T-cell (primary cell): ENCODE results near the gene GPATCH2L. TPM values are rescaled to one million over a fixed set of nuclear protein-coding genes. Genes with fewer than 3 reads are reported as not detected.
A peak's percentile ranks its signal among the peaks of the same experiment; 100 is the strongest.

Experiments
- ATAC-seq, 4 experiments: fragments of 200-7000 bp in 3 of 4; fragments of 150-1000 bp in 1 of 4; cut with Tn5 transposase; replicated peaks in 1 of 4; 1 replicate in 3 of 4; 2 replicates in 1 of 4; pipeline ENCODE4 v1.10.0; 2021; ENCODE audit warnings: moderate library complexity in 3 of 4, mild to moderate bottlenecking in 2 of 4, moderate number of reproducible peaks in 1 of 4
- CTCF ChIA-PET, 2 donors: fragments of 300-600 bp; sonication (Branson Sonifier 250); formaldehyde crosslinking; loops; one replicate each; lab custom pipeline; 2022; ENCODE audit warnings: antibody characterized with exemption in 2 of 2; lab: Charles Lee
- POLR2A ChIA-PET, 2 donors: fragments of 300-600 bp; sonication (Branson Sonifier 250); formaldehyde crosslinking; loops; one replicate each; lab custom pipeline; 2022; ENCODE audit warnings: antibody characterized with exemption in 2 of 2; lab: Charles Lee
- DNase-seq, 35 experiments: peaks; one replicate each; pipeline versions ENCODE4 v3.0.0 to v3.0.0-alpha.2; 2013 to 2023
- H3K27ac ChIP-seq: one replicate; pipeline ENCODE4 v1.5.1; 2013; ENCODE audit warnings: low read length
- H3K27me3 ChIP-seq, 2 experiments: replicated peaks in 1 of 2; 1 replicate in 1 of 2; 2 replicates in 1 of 2; pipeline versions ENCODE4 v1.6.1 to v1.7.0; 2013; ENCODE audit warnings: low read length in 1 of 2, mixed read lengths in 1 of 2; ENCODE audit not compliant: control insufficient read depth in 2 of 2, insufficient read depth in 2 of 2; ENCODE audit errors: extremely low read depth in 1 of 2
- H3K36me3 ChIP-seq, 2 donors: 1 replicate in 1 of 2; 2 replicates in 1 of 2; pipeline versions ENCODE4 v1.6.1 to v1.7.0; 2013; ENCODE audit warnings: low read length in 1 of 2; ENCODE audit not compliant: control insufficient read depth in 2 of 2, insufficient read depth in 1 of 2; ENCODE audit errors: extremely low read depth in 1 of 2
- H3K4me1 ChIP-seq, 2 experiments: 1 replicate in 1 of 2; 2 replicates in 1 of 2; pipeline versions ENCODE4 v1.6.1 to v1.7.0; 2013; ENCODE audit warnings: low read length in 2 of 2, mixed read lengths in 1 of 2; ENCODE audit not compliant: insufficient read depth in 2 of 2, control insufficient read depth in 1 of 2; ENCODE audit errors: extremely low read depth in 1 of 2
- H3K4me3 ChIP-seq, 2 donors: 1 replicate in 1 of 2; 2 replicates in 1 of 2; pipeline versions ENCODE4 v1.5.1 to v1.7.0; 2013; ENCODE audit warnings: mild to moderate bottlenecking in 2 of 2, low read length in 1 of 2, moderate library complexity in 1 of 2; ENCODE audit not compliant: control insufficient read depth in 1 of 2; ENCODE audit errors: extremely low read depth in 1 of 2
- H3K9me3 ChIP-seq: 2 replicates; pipeline ENCODE4 v1.7.0; 2013
- H3K27ac Mint-ChIP-seq, 2 donors: one replicate each; pipeline ENCODE4 v1.8.0; 2020 to 2021; ENCODE audit warnings: mild to moderate bottlenecking in 2 of 2, mixed read lengths in 2 of 2
- H3K27me3 Mint-ChIP-seq, 2 donors: one replicate each; pipeline ENCODE4 v1.8.0; 2021 to 2022; ENCODE audit warnings: mixed read lengths in 2 of 2
- H3K36me3 Mint-ChIP-seq: one replicate; pipeline ENCODE4 v1.8.0; 2021; ENCODE audit warnings: mixed read lengths
- H3K4me1 Mint-ChIP-seq, 3 donors: one replicate each; pipeline ENCODE4 v1.8.0; 2020 to 2022; ENCODE audit warnings: mixed read lengths in 3 of 3, mild to moderate bottlenecking in 1 of 3
- H3K4me3 Mint-ChIP-seq, 3 donors: one replicate each; pipeline ENCODE4 v1.8.0; 2020 to 2022; ENCODE audit warnings: mild to moderate bottlenecking in 3 of 3, mixed read lengths in 3 of 3, moderate library complexity in 3 of 3
- H3K9me3 Mint-ChIP-seq, 3 donors: one replicate each; pipeline ENCODE4 v1.8.0; 2020 to 2022; ENCODE audit warnings: mixed read lengths in 3 of 3
- WGBS: methylation state at CpG from one replicate; pipeline ENCODE4 v1.1.5; 2013; ENCODE audit warnings: missing lambda C conversion rate; ENCODE audit not compliant: insufficient coverage; 5-methylcytosine and 5-hydroxymethylcytosine counted together
- total RNA-seq, 35 experiments: library from RNA in 6 of 35; stranded (reverse) in 6 of 35; fragments of 120-200 nt in 1 of 35; gene quantifications; one replicate each; pipeline versions ENCODE4 v1.2.1 to v1.2.4 and lab custom pipeline; 2013 to 2026

GPATCH2L gene
- total RNA-seq, 5 donors from 2014 or later (not counting 1 experiment from before 2014, with no cell fraction given), result 58.5 to 74.6 (median 72.1) TPM

DNA sequence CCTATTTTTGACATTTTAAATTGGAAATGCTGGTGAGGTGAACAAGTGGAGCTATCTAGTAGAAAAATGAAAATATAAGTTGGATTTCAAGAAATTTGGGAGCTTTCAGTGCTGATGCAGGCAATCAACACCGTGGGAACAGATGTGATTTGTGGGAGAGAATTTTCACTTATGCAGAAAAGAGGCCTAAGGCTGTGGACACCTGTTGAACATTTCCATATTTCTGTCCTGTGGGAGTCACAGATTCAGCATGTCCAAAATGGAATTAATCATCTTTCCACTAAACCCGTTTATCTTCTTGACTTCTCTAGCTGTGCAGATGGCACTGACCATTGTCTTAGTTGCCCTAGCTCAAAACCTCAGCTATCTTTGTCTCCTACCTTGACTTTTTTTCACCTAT lies 2.5 kb upstream of the GPATCH2L start:
- no peak overlapping the region for H3K4me3 ChIP-seq
- peaks cover 14 to 16% of the 10 kb centered on the region in 2 experiments for H3K4me1 ChIP-seq
- Mint-ChIP-seq H3K9me3 (peaks cover 0 to 11% (median 11%) of the 10 kb centered on the region in 3 donors), H3K27me3 (peaks cover 8 to 9% of the 10 kb centered on the region in 2 donors), H3K4me3 (no peak overlapping the region), H3K27ac (no peak overlapping the region), H3K36me3 (peaks cover 4% of the 10 kb centered on the region), H3K4me1 (peaks cover 31 to 34% (median 31%) of the 10 kb centered on the region in 3 donors)
- POLR2A ChIA-PET, result interaction anchor here in 1 of 2 donors (0.6 kb wide), 1 partner anchor 983 kb away, joined by 3 read pairs; no protein-coding TSS in a partner anchor
- peaks cover 4 to 6% of the 10 kb centered on the region in 2 experiments for H3K27me3 ChIP-seq
- CTCF ChIA-PET, result no interaction called here
- WGBS, result 90% methylated on average over 2 of the region's 2 CpGs
- ATAC-seq (no peak), DNase-seq (no peak)
- H3K27ac ChIP-seq, result no peak overlapping the region
- no peaks in the 10 kb centered on the region for H3K9me3 ChIP-seq
- H3K36me3 ChIP-seq, result peaks cover 0 to 2% of the 10 kb centered on the region in 2 donors

DNA sequence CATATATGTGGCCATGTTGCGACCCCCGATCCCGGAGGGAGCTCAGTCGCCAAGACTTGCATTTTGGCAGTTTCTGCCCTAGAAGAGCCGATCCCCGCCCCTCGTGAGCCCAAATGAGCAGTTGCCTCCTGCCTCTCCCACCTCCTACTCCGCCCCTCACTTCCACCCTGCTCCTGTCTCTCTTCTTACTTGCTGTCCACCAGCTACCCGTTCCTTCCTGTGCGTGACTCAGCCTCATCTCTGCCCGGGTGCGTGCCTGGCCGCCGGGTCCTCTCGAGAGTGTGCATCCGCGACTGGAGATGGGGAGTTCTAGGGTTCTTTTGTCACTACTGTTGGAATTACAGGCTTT lies 585 bp downstream of the GPATCH2L start:
- ChIA-PET CTCF (interaction anchor here in 1 of 2 donors (1.5 kb wide), 1 partner anchor 166 kb away, joined by 5 read pairs; no protein-coding TSS in a partner anchor), POLR2A (interaction anchor here in 1 of 2 donors (1.1 kb wide), 1 partner anchor 23 kb away, joined by 3 read pairs; no protein-coding TSS in a partner anchor)
- Histone ChIP-seq H3K27me3 (peaks cover 0 to 6% of the 10 kb centered on the region in 2 experiments), H3K27ac (peak overlapping the region; percentile 97), H3K4me1 (peaks cover 22 to 29% of the 10 kb centered on the region in 2 experiments), H3K9me3 (no peaks in the 10 kb centered on the region), H3K4me3 (peak overlapping the region; percentile 94 to 98), H3K36me3 (peaks cover 4 to 30% of the 10 kb centered on the region in 2 donors)
- WGBS, result 0% methylated on average over 11 of the region's 17 CpGs
- ATAC-seq (peak; percentile 63 to 85 (median 74)), DNase-seq (peak; percentile 36 to 84 (median 63))
- Mint-ChIP-seq H3K4me3 (peak overlapping the region; percentile 95 to 96 (median 95)), H3K27me3 (no peaks in the 10 kb centered on the region), H3K9me3 (peaks cover 0 to 2% (median 0%) of the 10 kb centered on the region in 3 donors), H3K36me3 (peaks cover 24% of the 10 kb centered on the region), H3K4me1 (peaks cover 61 to 63% (median 61%) of the 10 kb centered on the region in 3 donors), H3K27ac (peak overlapping the region; percentile 89 to 96)

DNA sequence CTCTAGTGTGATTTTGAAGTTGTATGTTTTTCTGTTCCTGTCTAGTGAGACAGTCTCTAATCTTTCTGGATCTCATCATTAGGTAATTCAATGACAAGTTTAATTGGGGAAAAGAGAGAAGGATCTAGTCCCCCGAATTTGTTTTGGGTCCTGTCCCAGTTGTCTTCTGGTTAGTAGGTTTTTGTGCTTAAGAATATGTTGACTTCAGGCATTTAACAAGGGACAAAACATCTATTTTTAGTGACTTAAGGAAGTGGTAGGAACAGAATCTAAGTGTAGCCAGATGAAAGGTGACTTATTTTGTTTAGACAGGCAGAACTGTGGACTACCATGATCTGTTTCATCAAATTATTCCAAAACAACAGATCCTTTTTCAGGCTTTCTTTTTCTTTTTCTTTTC lies 2.2 kb downstream of the GPATCH2L start:
- no peak for ATAC-seq

DNA sequence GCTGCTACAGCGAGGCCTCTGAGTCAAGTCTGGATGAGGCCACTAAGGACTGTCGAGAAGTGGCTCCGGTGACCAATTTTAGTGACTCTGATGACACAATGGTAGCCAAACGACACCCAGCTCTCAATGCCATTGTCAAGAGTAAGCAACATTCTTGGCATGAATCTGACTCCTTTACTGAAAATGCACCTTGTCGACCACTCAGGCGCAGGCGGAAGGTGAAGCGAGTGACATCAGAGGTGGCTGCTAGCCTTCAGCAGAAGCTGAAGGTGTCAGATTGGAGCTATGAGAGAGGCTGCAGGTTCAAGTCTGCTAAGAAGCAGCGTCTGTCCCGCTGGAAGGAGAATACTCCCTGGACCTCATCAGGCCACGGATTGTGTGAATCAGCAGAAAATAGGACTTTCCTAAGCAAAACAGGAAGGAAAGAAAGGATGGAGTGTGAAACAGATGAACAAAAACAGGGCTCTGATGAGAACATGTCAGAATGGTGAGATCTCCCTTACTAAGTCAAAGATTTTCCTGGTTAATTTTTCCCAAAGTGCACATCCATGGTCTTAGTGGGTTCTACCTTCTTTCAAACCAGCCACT lies 2.9 kb downstream of the GPATCH2L start:
- H3K9me3 Mint-ChIP-seq, result peaks cover 0 to 2% (median 0%) of the 10 kb centered on the region in 3 donors
- H3K4me1 ChIP-seq, result peaks cover 22 to 29% of the 10 kb centered on the region in 2 experiments
- ChIA-PET CTCF (no interaction called here), POLR2A (no interaction called here)
- peak overlapping the region; percentile 46 to 95 (median 57) for H3K4me3 Mint-ChIP-seq
- no peaks in the 10 kb centered on the region for H3K27me3 Mint-ChIP-seq
- H3K36me3 Mint-ChIP-seq, result peaks cover 45% of the 10 kb centered on the region
- peaks cover 78 to 87% (median 79%) of the 10 kb centered on the region in 3 donors for H3K4me1 Mint-ChIP-seq
- H3K9me3 ChIP-seq, result no peaks in the 10 kb centered on the region
- DNase-seq (no peak), ATAC-seq (no peak)
- no peak overlapping the region for H3K4me3 ChIP-seq
- no peak overlapping the region for H3K27ac ChIP-seq
- no peak overlapping the region for H3K27ac Mint-ChIP-seq
- H3K27me3 ChIP-seq, result no peaks in the 10 kb centered on the region
- WGBS, result 90% methylated on average over 8 of the region's 11 CpGs
- H3K36me3 ChIP-seq, result peaks cover 4 to 47% of the 10 kb centered on the region in 2 donors

More for the DNA sequence above, 2.2 kb downstream of the GPATCH2L start:
- H3K27me3 ChIP-seq, result peaks cover 0 to 2% of the 10 kb centered on the region in 2 experiments
- H3K9me3 Mint-ChIP-seq, result peaks cover 0 to 2% (median 0%) of the 10 kb centered on the region in 3 donors
- ChIA-PET CTCF (no interaction called here), POLR2A (no interaction called here)
- no peak for DNase-seq
- peaks cover 37% of the 10 kb centered on the region for H3K36me3 Mint-ChIP-seq
- peaks cover 75 to 80% (median 76%) of the 10 kb centered on the region in 3 donors for H3K4me1 Mint-ChIP-seq
- H3K4me3 Mint-ChIP-seq, result peak overlapping the region; percentile 36 to 95 (median 57)
- peaks cover 22 to 29% of the 10 kb centered on the region in 2 experiments for H3K4me1 ChIP-seq
- H3K27me3 Mint-ChIP-seq, result no peaks in the 10 kb centered on the region
- peaks cover 4 to 40% of the 10 kb centered on the region in 2 donors for H3K36me3 ChIP-seq
- H3K27ac ChIP-seq, result no peak overlapping the region
- no peak overlapping the region for H3K4me3 ChIP-seq
- no CpG with 5 or more reads among the region's 1 CpG for WGBS
- H3K27ac Mint-ChIP-seq, result peak overlapping the region in 1 of 2 donors; percentile 11
- no peaks in the 10 kb centered on the region for H3K9me3 ChIP-seq

DNA sequence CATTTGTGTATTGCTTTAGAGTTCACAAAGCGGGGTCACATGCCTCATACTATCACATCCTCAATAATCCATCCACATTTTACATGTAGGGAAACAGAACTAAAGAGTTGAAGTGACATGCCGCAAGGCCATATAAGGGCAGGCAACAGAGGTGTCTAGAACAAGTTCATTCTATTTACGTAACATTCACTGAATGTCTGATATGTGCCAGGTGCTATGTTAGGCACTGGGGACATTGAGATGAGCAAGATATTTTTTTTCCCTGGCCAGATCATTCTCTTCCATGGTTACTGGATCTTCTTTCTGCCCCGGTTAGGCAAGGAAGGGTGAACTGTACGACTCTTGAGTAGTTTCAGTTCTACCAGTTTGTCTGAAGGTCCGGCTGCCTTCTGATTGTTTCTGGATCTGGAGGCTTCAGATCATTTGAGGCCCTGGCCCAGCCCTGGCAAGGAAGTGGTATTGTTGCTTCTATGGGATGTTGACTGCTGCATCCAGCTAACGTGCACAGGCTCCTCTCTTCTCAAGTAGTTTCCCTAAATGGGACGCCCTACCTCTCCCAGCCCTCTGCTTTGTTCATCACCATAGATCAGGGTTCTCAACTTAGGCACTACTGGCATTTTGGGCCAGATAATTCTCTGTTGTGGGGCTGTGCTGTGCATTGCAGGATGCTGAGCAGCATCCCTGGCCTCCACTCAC lies 12.1 kb downstream of the GPATCH2L start:
- 100% methylated on average over 2 of the region's 8 CpGs for WGBS

DNA sequence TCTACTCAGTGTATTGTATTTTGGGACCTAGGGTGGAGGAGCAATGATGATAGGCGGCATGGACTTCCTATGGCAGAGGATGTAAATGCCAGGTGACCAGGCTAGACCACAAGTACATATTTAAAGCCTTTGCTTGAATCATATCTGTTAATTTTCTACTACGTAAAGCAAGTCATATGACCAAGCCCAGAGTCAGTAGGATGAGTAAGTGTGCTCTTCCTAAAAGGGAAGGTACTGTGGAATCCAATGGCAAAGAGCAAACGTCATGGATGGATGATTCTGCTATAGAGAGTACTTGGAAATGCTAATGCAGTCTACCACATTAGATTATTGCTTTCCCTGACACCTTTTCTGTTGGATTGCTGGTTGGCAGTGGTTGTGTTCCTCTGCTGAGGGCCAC lies 16.8 kb downstream of the GPATCH2L start:
- Histone ChIP-seq H3K9me3 (no peaks in the 10 kb centered on the region), H3K36me3 (peaks cover 6 to 55% of the 10 kb centered on the region in 2 donors), H3K4me3 (no peak overlapping the region), H3K4me1 (peaks cover 0 to 2% of the 10 kb centered on the region in 2 experiments), H3K27me3 (no peaks in the 10 kb centered on the region), H3K27ac (no peak overlapping the region)
- Mint-ChIP-seq H3K27ac (no peak overlapping the region), H3K36me3 (peaks cover 70% of the 10 kb centered on the region), H3K27me3 (no peaks in the 10 kb centered on the region), H3K4me1 (peaks cover 21 to 37% (median 29%) of the 10 kb centered on the region in 3 donors), H3K9me3 (no peaks in the 10 kb centered on the region), H3K4me3 (no peak overlapping the region)
- no peak for DNase-seq
- no CpG with 5 or more reads among the region's 3 CpGs for WGBS
- ATAC-seq, result no peak
- POLR2A ChIA-PET, result no interaction called here
- CTCF ChIA-PET, result no interaction called here

More for the DNA sequence above, 12.1 kb downstream of the GPATCH2L start:
- ChIA-PET CTCF (interaction anchor here in 1 of 2 donors (0.6 kb wide), 1 partner anchor 50 kb away, joined by 3 read pairs; no protein-coding TSS in a partner anchor), POLR2A (no interaction called here)
- Mint-ChIP-seq H3K4me3 (no peak overlapping the region), H3K27me3 (no peaks in the 10 kb centered on the region), H3K9me3 (no peaks in the 10 kb centered on the region), H3K27ac (no peak overlapping the region), H3K36me3 (peaks cover 71% of the 10 kb centered on the region), H3K4me1 (peaks cover 48 to 51% (median 50%) of the 10 kb centered on the region in 3 donors)
- no peak overlapping the region for H3K27ac ChIP-seq
- H3K9me3 ChIP-seq, result no peaks in the 10 kb centered on the region
- ATAC-seq (no peak), DNase-seq (no peak)
- H3K27me3 ChIP-seq, result no peaks in the 10 kb centered on the region
- peaks cover 0 to 5% of the 10 kb centered on the region in 2 experiments for H3K4me1 ChIP-seq
- no peak overlapping the region for H3K4me3 ChIP-seq
- H3K36me3 ChIP-seq, result peaks cover 0 to 45% of the 10 kb centered on the region in 2 donors
